Measurements from ENCODE around the gene KRTAP2-1.
"Not testable (repeated sequence)": the region's sequence is repeated elsewhere in the genome, so short reads cannot be mapped to it uniquely, and the experiment has no call there.

KRTAP2-1 gene

DNA sequence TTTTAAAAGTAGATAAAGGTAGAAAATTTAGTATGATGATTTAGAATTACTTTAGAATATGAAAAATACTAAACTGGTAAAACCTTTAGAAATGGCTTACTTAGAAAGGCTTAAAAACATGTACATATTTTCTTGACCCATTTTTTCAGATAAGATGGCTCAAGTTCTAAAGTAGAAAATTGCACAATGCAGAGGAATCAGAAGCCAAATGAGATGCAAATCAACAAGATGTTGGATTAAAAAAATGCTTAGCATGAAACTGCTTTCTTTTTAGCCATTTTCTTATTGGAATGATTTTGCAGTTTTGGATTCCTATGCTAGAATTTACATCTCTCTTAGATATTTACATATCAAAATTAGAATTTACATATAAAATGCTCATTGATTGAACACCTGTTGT, 36.7 kb downstream of the KRTAP2-1 start:
- no peak for DNase-seq

DNA sequence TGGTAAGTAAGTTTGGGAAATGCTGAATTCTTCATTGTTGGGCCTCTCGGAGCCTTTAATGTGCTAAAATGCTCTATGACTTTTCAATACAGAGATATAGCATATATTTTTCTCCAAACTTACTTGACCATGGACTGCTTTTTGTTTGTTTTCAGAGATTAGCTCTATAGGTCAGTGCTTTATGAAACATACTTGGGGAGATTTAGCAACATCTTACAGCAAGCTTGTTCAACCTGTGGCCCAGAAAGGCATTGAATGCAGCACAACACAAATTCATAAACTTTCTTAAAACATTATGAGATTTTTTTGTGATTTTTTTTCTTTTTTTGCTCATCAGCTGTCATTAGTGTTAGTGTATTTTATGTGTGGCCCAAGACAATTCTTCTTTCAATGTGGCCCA, 37.2 kb downstream of the KRTAP2-1 start:
- no peak for DNase-seq

DNA sequence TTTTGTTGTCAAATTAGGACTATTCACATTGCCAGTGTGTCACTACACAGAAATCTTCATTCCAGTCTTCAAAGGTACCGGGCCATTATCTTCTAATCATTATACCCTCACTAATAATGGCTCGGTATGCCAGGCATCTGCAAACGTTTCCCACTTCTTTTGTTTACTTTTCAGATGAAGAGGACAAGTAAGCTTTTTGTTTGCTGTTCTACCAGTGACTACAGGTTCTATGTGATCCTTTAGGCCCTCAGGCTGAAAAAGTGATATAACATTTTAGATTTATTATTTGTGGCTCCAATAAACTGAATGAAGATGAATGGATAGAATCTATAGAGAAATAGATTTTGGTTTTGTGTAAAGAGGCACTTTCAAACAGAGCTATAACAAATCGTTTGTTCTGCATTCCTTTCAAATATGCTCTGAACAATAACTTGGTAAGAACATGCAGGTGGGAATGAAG, 37.8 kb downstream of the KRTAP2-1 start:
- DNase-seq, result no peak

DNA sequence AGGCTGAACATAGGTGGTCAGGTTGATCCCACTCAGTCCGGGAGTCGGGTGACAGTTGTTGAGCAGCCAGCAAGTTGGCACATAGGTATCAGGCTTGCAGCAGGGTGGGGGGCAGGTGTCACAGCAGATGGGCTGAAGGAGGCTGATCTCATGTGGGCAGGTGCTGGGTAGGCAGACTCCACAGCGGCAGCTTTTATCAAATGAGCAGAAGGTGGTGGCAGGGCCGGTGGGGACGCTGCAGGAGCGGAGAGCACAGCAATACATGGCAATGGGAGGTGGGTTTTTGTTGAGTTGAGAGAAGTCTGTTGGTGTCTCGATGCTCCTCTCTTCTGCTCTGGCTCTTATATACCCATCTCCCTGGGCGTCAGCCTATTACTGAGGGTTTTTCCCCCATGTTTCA, 38.3 kb downstream of the KRTAP2-1 start, which contains the start of gene KRTAP3-1:
TSS of gene KRTAP3-1 (minus strand) at position 318 of the 400 bp plus-strand sequence. CDS start at position 264, 54 bp downstream.
- peak; percentile 44 for DNase-seq

DNA sequence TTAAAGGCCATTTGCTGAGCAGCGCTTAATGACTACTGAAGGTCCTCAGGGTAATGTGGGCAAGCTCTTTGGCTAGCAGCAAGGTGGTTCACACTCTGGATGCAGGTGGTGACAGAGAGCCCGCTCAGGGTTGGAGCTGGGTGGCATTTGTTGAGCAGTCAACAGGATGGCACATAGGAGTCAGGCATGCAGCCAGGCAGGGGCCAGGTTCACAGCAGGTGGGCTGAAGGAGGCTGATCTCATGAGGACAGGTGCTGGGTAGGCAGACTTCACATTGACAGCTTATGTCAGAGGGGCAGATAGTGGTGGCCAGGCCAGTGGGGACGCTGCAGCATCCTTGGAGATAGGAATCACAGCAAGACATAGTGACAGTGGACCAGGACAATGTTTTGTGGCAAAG, 42.7 kb downstream of the KRTAP2-1 start:
- DNase-seq, result peak; percentile 91

DNA sequence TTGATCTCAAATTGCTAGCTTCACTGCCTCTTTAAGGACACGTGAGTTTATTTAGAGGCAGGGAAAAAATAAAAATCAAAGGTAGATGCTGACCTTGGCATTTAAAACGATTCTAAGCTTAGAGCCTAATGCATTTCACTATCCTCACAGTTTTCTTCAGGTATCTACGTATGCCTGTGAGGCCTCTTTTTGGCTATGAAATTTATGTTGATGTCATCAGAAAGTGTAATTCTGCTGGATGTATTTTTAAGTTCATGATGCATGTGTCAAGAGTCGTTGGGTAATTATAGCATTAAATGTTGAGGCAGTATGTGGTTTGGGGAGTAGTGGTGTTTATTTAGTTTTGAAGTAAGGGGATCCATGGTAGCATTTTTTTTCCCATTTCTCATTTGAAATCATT, 43.2 kb downstream of the KRTAP2-1 start:
- peak; percentile 80 for DNase-seq

DNA sequence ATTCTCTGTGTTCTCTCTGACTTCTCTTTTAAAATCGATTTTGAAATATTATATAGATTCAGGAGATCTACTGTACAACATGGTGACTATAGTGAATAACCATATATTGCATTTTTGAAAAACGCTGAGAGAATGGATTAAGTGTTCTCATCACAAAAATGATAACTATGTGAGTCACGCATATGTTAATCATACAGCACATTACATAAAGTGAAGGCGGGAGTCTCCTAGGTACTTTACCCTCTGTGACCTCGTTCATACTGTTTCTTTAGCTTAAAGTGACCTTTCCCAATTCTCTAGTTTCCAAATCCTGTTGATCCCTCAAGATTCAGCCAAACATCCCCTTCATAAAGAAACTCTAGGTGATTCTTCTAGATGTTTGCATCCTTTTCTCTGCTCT, 44.3 kb downstream of the KRTAP2-1 start:
- no peak for DNase-seq

DNA sequence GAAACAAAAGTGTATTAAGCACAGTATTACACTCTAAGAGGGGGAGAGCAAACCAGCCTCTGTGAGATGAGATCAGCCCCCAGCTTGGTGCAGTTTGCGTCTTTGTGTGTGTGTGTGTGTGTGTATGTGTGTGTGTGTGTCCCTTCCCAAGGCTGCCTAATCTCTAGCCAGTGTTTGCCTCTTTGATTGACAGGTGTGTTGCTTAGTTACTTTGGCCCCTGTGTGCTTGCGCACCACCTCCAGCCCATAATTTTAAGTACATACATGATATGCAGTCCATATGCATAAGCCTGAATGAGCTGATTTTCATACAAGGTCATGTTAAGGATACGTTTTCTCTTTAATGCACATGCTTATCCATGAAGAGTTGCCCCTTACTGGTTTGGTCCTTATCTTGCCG, 45.3 kb downstream of the KRTAP2-1 start:
- DNase-seq, result no peak

DNA sequence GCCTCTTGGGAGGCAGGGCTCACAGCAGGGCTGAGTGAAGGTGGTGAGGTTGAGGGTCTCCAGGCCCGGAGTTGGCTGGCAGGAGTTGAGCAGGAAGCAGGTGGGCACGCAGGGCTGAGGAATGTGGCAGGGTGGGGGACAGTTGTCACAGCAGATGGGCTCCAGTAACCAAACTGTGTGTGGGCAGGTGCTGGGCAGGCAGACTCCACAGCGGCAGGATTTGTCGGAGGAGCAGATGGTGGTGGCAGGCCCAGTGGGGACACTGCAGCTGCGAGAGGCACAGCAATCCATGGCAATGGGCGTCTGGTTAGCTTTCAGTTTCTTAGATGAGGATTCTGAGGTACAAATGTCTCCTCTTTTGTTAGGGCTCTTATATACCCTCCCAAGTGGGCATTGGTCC, 47.6 kb downstream of the KRTAP2-1 start, which contains the start of gene KRTAP3-2:
TSS of gene KRTAP3-2 (minus strand) at position 344 of the 400 bp plus-strand sequence. CDS start at position 291, 53 bp downstream.
- not testable (repeated sequence) for DNase-seq

DNA sequence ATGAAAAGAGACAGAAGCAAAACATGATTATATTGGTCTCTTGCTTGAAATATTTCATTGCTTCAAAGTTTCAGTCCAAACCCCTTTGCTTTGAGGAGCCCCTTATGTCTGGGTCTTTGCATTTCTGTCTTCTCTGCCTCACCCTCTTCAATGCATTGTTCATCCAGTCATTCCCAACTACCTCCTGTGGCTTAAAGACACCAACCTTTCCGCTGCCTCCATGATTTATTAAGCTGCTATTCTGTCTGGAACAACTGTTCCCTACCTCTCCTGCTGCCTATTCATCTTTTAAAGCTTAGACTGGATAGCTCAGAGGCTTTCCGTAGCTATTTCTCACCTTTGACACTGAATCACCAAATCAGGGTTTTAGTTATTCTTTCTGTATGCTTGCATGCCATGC, 49.8 kb downstream of the KRTAP2-1 start:
- DNase-seq, result no peak

DNA sequence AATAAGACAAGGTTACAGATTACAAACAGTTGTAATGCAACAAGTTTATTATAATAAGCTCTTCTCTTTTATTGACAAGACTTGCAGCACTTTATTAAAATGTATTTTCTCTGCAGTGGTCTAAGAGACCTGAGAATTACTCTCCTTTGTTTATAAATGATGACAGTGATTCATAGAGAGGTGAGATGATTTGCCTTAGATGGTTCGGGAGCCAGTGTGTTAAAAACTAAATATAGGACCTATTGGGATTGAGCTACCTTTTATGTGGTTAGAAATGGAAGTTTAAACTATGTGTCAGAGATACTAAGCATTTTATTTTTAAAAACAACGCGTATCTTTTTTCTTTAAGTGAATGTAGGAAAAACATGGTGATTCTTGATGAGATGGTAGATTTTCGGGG, 50.3 kb downstream of the KRTAP2-1 start:
- no peak for DNase-seq

All from RPMI8226 (cell line).